ENCODE data around the gene CIAPIN1. TPM values are rescaled to one million over a fixed set of nuclear protein-coding genes. Genes with fewer than 3 reads are reported as not detected.
"Not testable (repeated sequence)": the region's sequence is repeated elsewhere in the genome, so short reads cannot be mapped to it uniquely, and the experiment has no call there.

The CIAPIN1 gene
- total and polyA plus RNA-seq, 9 donors: 45.8 to 65.8 (median 59.7) TPM

GRCh38 chr16:57407521-57408353, 39.4 kb downstream of the CIAPIN1 start:
- 83% methylated on average over 5 of the region's 5 CpGs for WGBS (ENCODE audit: insufficient coverage)
- no peak for DNase-seq
- H3K36me3 ChIP-seq (ENCODE audit: control insufficient read depth, insufficient read depth, low read length): no peaks in the 10 kb centered on the region
- no peak overlapping the region for H3K27ac ChIP-seq (ENCODE audit: low read length)
- H3K9me3 ChIP-seq (replicated peaks; ENCODE audit: control insufficient read depth, low read depth, low read length): no peaks in the 10 kb centered on the region
- no peaks in the 10 kb centered on the region for H3K27me3 ChIP-seq (ENCODE audit: control insufficient read depth, insufficient read depth, low read length)
- H3K4me3 ChIP-seq (ENCODE audit: low read length): no peak overlapping the region
- peaks cover 31% of the 10 kb centered on the region for H3K4me1 ChIP-seq (ENCODE audit: control insufficient read depth, insufficient read depth, low read length)

GRCh38 chr16:57406881-57407280, 40.3 kb downstream of the CIAPIN1 start:
- Histone ChIP-seq H3K27ac (ENCODE audit: low read length) (no peak overlapping the region), H3K27me3 (ENCODE audit: control insufficient read depth, insufficient read depth, low read length) (no peaks in the 10 kb centered on the region), H3K36me3 (ENCODE audit: control insufficient read depth, insufficient read depth, low read length) (no peaks in the 10 kb centered on the region), H3K4me3 (ENCODE audit: low read length) (no peak overlapping the region), H3K4me1 (ENCODE audit: control insufficient read depth, insufficient read depth, low read length) (peaks cover 28% of the 10 kb centered on the region), H3K9me3 (replicated peaks; ENCODE audit: control insufficient read depth, low read depth, low read length) (no peaks in the 10 kb centered on the region)
- 57% methylated on average over 2 of the region's 2 CpGs for WGBS (ENCODE audit: insufficient coverage)
- no peak for DNase-seq

- H3K4me3 ChIP-seq (ENCODE audit: low read length): no peak overlapping the region
- H3K4me1 ChIP-seq (ENCODE audit: control insufficient read depth, insufficient read depth, low read length): peaks cover 10% of the 10 kb centered on the region
- H3K27ac ChIP-seq (ENCODE audit: low read length): no peak overlapping the region
- no peaks in the 10 kb centered on the region for H3K9me3 ChIP-seq (replicated peaks; ENCODE audit: control insufficient read depth, low read depth, low read length)
- no peak for DNase-seq
- WGBS (ENCODE audit: insufficient coverage): 61% methylated on average over 3 of the region's 3 CpGs
- no peaks in the 10 kb centered on the region for H3K36me3 ChIP-seq (ENCODE audit: control insufficient read depth, insufficient read depth, low read length)
- no peaks in the 10 kb centered on the region for H3K27me3 ChIP-seq (ENCODE audit: control insufficient read depth, insufficient read depth, low read length)
These were observed 42.1 kb downstream of the CIAPIN1 start for GRCh38 chr16:57405097-57405496.

- Histone ChIP-seq H3K4me1 (ENCODE audit: control insufficient read depth, insufficient read depth, low read length) (peaks cover 2% of the 10 kb centered on the region), H3K36me3 (ENCODE audit: control insufficient read depth, insufficient read depth, low read length) (no peaks in the 10 kb centered on the region), H3K27me3 (ENCODE audit: control insufficient read depth, insufficient read depth, low read length) (no peaks in the 10 kb centered on the region), H3K9me3 (replicated peaks; ENCODE audit: control insufficient read depth, low read depth, low read length) (no peaks in the 10 kb centered on the region), H3K27ac (ENCODE audit: low read length) (no peak within 1 kb of the TSS), H3K4me3 (ENCODE audit: low read length) (no peak within 1 kb of the TSS)
- 51% methylated on average over 13 of the region's 17 CpGs for WGBS (ENCODE audit: insufficient coverage)
- no peak for DNase-seq
These were observed 43.0 kb downstream of the CIAPIN1 start, which contains the start of gene CCL17 for GRCh38 chr16:57403965-57404817. TSS of gene CCL17 (plus strand) at chr16:57404767. CDS start at chr16:57413933, 9,166 bp downstream.

GRCh38 chr16:57401943-57402640, 45.1 kb downstream of the CIAPIN1 start:
- Histone ChIP-seq H3K27ac (ENCODE audit: low read length) (no peak overlapping the region), H3K4me1 (ENCODE audit: control insufficient read depth, insufficient read depth, low read length) (no peaks in the 10 kb centered on the region), H3K4me3 (ENCODE audit: low read length) (no peak overlapping the region), H3K27me3 (ENCODE audit: control insufficient read depth, insufficient read depth, low read length) (no peaks in the 10 kb centered on the region), H3K36me3 (ENCODE audit: control insufficient read depth, insufficient read depth, low read length) (no peaks in the 10 kb centered on the region), H3K9me3 (replicated peaks; ENCODE audit: control insufficient read depth, low read depth, low read length) (no peaks in the 10 kb centered on the region)
- DNase-seq: no peak
- WGBS (ENCODE audit: insufficient coverage): 43% methylated on average over 7 of the region's 7 CpGs

GRCh38 chr16:57397493-57397892, 49.7 kb downstream of the CIAPIN1 start:
- not testable (repeated sequence) for H3K27ac ChIP-seq (ENCODE audit: low read length); DNase-seq; H3K27me3 ChIP-seq (ENCODE audit: control insufficient read depth, insufficient read depth, low read length); H3K4me1 ChIP-seq (ENCODE audit: control insufficient read depth, insufficient read depth, low read length); H3K4me3 ChIP-seq (ENCODE audit: low read length); H3K9me3 ChIP-seq (replicated peaks; ENCODE audit: control insufficient read depth, low read depth, low read length); H3K36me3 ChIP-seq (ENCODE audit: control insufficient read depth, insufficient read depth, low read length)
- WGBS (ENCODE audit: insufficient coverage): no CpG with 5 or more reads among the region's 4 CpGs

- no peak for DNase-seq
- 72% methylated on average over 3 of the region's 4 CpGs for WGBS (ENCODE audit: insufficient coverage)
- Histone ChIP-seq H3K4me3 (ENCODE audit: low read length) (no peak overlapping the region), H3K36me3 (ENCODE audit: control insufficient read depth, insufficient read depth, low read length) (no peaks in the 10 kb centered on the region), H3K4me1 (ENCODE audit: control insufficient read depth, insufficient read depth, low read length) (no peaks in the 10 kb centered on the region), H3K27ac (ENCODE audit: low read length) (no peak overlapping the region), H3K27me3 (ENCODE audit: control insufficient read depth, insufficient read depth, low read length) (no peaks in the 10 kb centered on the region), H3K9me3 (replicated peaks; ENCODE audit: control insufficient read depth, low read depth, low read length) (peaks cover 5% of the 10 kb centered on the region)
These were observed 50.4 kb downstream of the CIAPIN1 start for GRCh38 chr16:57396786-57397185.

GRCh38 chr16:57395026-57395425, 52.2 kb downstream of the CIAPIN1 start:
- H3K4me3 ChIP-seq (ENCODE audit: low read length): no peak overlapping the region
- no peak for DNase-seq
- H3K9me3 ChIP-seq (replicated peaks; ENCODE audit: control insufficient read depth, low read depth, low read length): peaks cover 5% of the 10 kb centered on the region
- H3K27me3 ChIP-seq (ENCODE audit: control insufficient read depth, insufficient read depth, low read length): no peaks in the 10 kb centered on the region
- peaks cover 2% of the 10 kb centered on the region for H3K4me1 ChIP-seq (ENCODE audit: control insufficient read depth, insufficient read depth, low read length)
- 100% methylated on average over 1 of the region's 5 CpGs for WGBS (ENCODE audit: insufficient coverage)
- H3K27ac ChIP-seq (ENCODE audit: low read length): no peak overlapping the region
- H3K36me3 ChIP-seq (ENCODE audit: control insufficient read depth, insufficient read depth, low read length): no peaks in the 10 kb centered on the region

GRCh38 chr16:57394444-57394843, 52.7 kb downstream of the CIAPIN1 start:
- no peak overlapping the region for H3K27ac ChIP-seq (ENCODE audit: low read length)
- WGBS (ENCODE audit: insufficient coverage): 72% methylated on average over 7 of the region's 7 CpGs
- peaks cover 5% of the 10 kb centered on the region for H3K9me3 ChIP-seq (replicated peaks; ENCODE audit: control insufficient read depth, low read depth, low read length)
- peaks cover 2% of the 10 kb centered on the region for H3K4me1 ChIP-seq (ENCODE audit: control insufficient read depth, insufficient read depth, low read length)
- no peaks in the 10 kb centered on the region for H3K36me3 ChIP-seq (ENCODE audit: control insufficient read depth, insufficient read depth, low read length)
- H3K4me3 ChIP-seq (ENCODE audit: low read length): no peak overlapping the region
- DNase-seq: no peak
- no peaks in the 10 kb centered on the region for H3K27me3 ChIP-seq (ENCODE audit: control insufficient read depth, insufficient read depth, low read length)

GRCh38 chr16:57392694-57393093, 54.5 kb downstream of the CIAPIN1 start:
- Histone ChIP-seq H3K36me3 (ENCODE audit: control insufficient read depth, insufficient read depth, low read length) (no peaks in the 10 kb centered on the region), H3K27ac (ENCODE audit: low read length) (no peak overlapping the region), H3K9me3 (replicated peaks; ENCODE audit: control insufficient read depth, low read depth, low read length) (peaks cover 5% of the 10 kb centered on the region), H3K4me3 (ENCODE audit: low read length) (no peak overlapping the region), H3K4me1 (ENCODE audit: control insufficient read depth, insufficient read depth, low read length) (peaks cover 2% of the 10 kb centered on the region), H3K27me3 (ENCODE audit: control insufficient read depth, insufficient read depth, low read length) (no peaks in the 10 kb centered on the region)
- DNase-seq: no peak
- 100% methylated on average over 1 of the region's 1 CpG for WGBS (ENCODE audit: insufficient coverage)

Data from muscle of leg (tissue), 11 donors.